Memory B cell (primary cell): ENCODE measurements around the gene GNG14.
"Not testable (repeated sequence)": the region's sequence is repeated elsewhere in the genome, so short reads cannot be mapped to it uniquely, and the experiment has no call there.

Experiments used
- ATAC-seq: fragments of 150-1000 bp; cut with Tn5 transposase; 2 replicates; pipeline ENCODE4 v1.10.0; 2021; ENCODE audit warnings: low read depth, mild to moderate bottlenecking, moderate library complexity
- DNase-seq, 2 donors: peaks; one replicate each; pipeline ENCODE4 v3.0.0; 2022; ENCODE audit warnings: low spot score in 2 of 2
- H3K27ac Mint-ChIP-seq: one replicate; pipeline ENCODE4 v1.8.0; 2022; ENCODE audit warnings: mild to moderate bottlenecking, moderate library complexity, mixed read lengths
- H3K27me3 Mint-ChIP-seq: one replicate; pipeline ENCODE4 v1.8.0; 2022; ENCODE audit warnings: mixed read lengths
- H3K36me3 Mint-ChIP-seq: one replicate; pipeline ENCODE4 v1.8.0; 2022; ENCODE audit warnings: mild to moderate bottlenecking, mixed read lengths
- H3K4me1 Mint-ChIP-seq: one replicate; pipeline ENCODE4 v1.8.0; 2022; ENCODE audit warnings: mixed read lengths
- H3K4me3 Mint-ChIP-seq: one replicate; pipeline ENCODE4 v1.8.0; 2022; ENCODE audit warnings: mild to moderate bottlenecking, moderate library complexity, mixed read lengths
- H3K9me3 Mint-ChIP-seq: one replicate; pipeline ENCODE4 v1.8.0; 2022; ENCODE audit warnings: mixed read lengths

The GNG14 gene

DNA sequence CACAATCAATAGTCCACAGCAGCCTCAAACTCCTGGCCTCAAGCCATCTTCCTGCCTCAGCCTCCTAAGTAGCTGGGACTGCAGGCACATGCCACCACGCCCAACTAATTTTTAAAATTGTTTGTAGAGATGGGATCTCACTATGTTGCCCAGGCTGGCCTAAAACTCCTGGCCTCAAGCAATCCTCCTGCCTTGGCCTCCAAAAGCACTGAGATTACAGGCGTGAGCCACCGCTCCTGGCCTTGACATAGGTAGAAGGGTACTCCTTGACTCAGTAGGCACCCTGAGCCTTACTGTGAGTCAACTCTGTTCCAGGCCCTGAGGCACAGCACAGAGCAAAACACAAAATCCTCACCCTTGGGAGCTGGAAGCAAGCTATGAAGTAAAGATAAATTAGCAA lies 28.1 kb downstream of the GNG14 start:
- H3K27me3 Mint-ChIP-seq: no peaks in the 10 kb centered on the region

DNA sequence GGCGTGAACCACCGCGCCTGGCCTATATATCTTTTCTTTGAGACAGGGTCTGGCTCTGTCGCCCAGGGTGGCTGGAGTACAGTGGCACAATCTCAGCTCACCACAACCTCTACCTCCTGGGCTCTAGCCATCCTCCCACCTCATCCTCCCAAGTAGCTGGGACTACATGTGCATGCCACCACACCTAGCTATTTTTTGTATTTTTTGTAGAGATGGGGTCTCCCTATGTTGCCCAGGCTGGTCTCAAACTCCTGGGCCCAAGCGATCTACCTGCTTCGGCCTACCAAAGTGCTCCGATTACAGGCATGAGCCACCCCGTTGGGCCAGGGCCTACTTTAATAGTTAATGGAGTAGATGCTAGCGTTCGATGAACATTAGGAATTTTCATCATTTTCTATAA lies 32.5 kb downstream of the GNG14 start:
- ATAC-seq (no peak), DNase-seq (no peak)
- Mint-ChIP-seq H3K4me1 (peaks cover 40% of the 10 kb centered on the region), H3K36me3 (peaks cover 3% of the 10 kb centered on the region), H3K9me3 (no peaks in the 10 kb centered on the region), H3K4me3 (peak overlapping the region; percentile 63), H3K27me3 (no peaks in the 10 kb centered on the region), H3K27ac (no peak overlapping the region)

More for the DNA sequence above, 28.1 kb downstream of the GNG14 start:
- H3K27ac Mint-ChIP-seq: no peak overlapping the region
- peaks cover 17% of the 10 kb centered on the region for H3K4me1 Mint-ChIP-seq
- no peak overlapping the region for H3K4me3 Mint-ChIP-seq
- no peaks in the 10 kb centered on the region for H3K9me3 Mint-ChIP-seq
- DNase-seq (no peak), ATAC-seq (no peak)
- H3K36me3 Mint-ChIP-seq: peaks cover 14% of the 10 kb centered on the region

DNA sequence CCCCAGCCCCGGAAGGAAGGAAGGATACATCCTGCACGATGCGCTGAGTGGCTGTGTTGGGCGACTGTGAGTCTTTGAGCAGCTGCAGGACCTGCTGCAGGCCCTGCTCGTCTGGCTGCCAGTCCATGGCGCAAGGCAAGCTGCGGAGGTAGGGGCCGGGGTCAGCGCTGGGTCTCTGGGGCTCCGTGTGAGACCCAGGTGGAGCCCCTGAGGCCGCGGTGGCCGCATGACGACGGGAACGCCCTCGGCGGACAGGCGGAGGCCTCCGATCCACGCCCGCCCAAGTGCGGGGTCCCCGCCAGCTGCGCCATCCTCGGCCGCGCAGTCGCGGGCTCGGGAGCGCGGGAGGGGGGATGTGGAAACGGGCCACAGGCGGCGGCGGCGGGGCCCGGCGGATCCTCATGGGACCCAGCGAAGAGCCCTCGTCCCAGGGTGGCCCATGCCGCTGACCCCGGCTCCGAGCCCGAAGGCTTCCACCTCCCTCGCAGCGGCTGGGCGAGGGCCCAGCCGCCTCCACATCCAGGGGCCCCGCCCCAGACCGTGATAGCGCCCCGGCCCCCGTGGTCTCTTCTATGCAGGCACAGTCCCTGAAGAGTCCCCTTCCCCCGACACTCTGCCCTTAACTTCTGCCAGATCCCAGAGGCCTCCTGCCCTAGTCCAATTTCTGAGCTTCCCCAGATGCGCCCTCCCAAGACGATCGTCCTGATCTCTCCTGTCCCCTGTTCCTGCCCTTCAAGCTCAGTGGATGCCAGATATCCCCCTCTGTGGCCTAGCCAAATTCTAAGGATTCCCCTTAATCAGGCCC lies 33.3 kb downstream of the GNG14 start:
- Mint-ChIP-seq H3K27ac (peak overlapping the region; percentile 91), H3K4me1 (peaks cover 40% of the 10 kb centered on the region), H3K27me3 (no peaks in the 10 kb centered on the region), H3K9me3 (no peaks in the 10 kb centered on the region), H3K4me3 (peak overlapping the region; percentile 94), H3K36me3 (peaks cover 3% of the 10 kb centered on the region)
- no peak for ATAC-seq
- DNase-seq: no peak

DNA sequence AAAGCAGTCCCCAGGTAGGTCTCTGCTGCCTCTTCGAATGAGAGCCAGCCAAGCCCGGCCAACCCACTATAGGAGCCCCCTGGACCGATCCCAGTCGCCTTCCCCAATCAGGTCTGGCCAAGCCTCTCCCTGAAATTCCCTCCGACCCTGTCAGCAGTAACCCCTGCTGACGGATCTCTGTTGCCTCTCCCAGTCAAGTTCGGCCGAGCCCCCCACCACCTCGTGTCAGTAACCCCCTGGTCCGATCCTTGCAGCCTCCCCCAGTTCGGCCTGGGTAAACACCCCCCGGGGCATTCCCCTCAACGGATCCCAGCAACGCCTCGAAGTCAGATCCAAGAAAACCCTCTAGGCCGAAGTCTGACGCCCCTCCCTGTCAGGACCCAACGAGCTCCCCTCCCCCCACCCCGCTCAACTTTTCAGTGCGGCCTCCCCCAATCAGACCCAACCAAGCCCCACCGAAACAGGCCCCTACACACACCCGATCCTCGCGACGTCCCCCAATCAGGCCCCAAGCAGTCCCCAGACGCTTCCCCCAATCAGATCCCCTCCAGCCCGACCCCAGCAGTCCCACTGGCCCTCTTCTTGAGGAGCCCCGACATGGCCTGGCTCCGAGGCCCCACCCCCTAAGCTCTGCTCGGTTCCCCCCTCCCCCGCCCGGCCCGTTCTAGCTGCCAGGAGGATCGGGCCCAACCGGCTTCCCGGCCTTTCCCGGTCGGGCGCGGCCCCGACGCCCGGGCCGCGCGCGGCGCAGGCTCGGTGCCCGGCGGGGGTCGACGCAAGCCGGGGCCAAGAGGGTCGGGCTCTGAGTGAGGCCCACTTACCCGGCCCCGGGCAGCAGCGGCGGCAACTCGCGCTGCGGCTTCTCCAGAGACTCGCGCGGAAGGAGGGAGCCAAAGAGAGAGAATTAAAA lies 34.1 kb downstream of the GNG14 start:
- Mint-ChIP-seq H3K4me1 (peaks cover 38% of the 10 kb centered on the region), H3K36me3 (peaks cover 3% of the 10 kb centered on the region), H3K27me3 (no peaks in the 10 kb centered on the region), H3K27ac (peak overlapping the region; percentile 91), H3K9me3 (no peaks in the 10 kb centered on the region), H3K4me3 (peak overlapping the region; percentile 94)
- DNase-seq (peak in 1 of 2 donors; percentile 47), ATAC-seq (peak; percentile 53)

DNA sequence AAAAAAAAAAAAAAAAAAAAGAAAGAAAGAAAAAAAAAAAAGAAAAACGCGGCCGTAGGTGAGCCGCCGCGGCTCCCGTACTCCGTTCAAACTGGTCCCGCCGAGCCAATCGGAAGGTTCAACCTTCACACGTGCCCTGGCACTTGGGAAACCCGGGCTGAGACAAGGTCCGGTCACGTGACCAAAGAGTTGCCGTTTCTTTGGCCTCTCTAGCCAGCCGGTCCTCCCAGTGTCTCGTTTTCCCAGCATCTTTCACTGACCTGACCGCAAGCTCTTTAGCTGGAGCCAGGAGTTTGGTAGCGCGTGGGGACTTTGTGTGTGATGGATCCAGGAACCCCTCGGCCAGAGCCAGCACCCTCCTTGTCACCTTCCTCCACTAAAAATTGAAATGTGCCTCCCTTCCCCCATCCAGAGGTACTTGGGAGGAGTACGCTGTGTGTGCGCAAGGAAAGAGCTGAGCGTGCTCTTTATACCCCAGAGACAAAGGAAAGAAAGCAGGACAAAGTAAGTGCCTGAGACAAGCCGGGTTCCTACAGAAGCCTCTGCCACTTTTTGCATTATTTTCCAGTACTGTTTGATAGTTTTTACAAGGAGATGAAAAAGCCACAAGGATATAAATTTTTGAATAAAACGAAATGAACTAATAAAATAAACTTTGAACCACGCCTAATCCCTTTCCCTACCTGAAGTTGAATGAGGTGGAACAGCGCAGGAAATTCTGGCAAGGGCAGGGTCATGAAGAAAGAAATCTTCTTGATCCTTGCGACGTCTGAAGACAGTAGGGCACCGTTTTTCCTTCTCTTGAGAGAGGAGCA lies 35.0 kb downstream of the GNG14 start:
- Mint-ChIP-seq H3K4me1 (peaks cover 38% of the 10 kb centered on the region), H3K36me3 (peaks cover 3% of the 10 kb centered on the region), H3K27ac (peak overlapping the region; percentile 91), H3K27me3 (no peaks in the 10 kb centered on the region), H3K4me3 (peak overlapping the region; percentile 88), H3K9me3 (no peaks in the 10 kb centered on the region)
- peak; percentile 81 to 87 for DNase-seq
- ATAC-seq: peak; percentile 91

DNA sequence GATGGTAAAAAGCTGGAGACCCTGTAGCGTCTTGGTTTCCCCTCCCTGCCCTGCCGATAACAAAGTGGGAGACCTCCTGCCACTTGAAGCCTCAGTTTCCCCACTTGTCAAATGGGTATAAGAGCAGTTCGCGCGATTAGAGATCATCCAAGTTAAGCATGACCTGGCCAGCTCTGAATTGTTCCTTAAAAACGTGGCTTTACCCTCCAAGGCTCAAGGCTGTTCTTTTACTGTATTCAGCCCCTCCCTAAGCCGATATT lies 35.5 kb downstream of the GNG14 start:
- peak overlapping the region; percentile 88 for H3K4me3 Mint-ChIP-seq
- no peaks in the 10 kb centered on the region for H3K27me3 Mint-ChIP-seq
- peaks cover 38% of the 10 kb centered on the region for H3K4me1 Mint-ChIP-seq
- H3K27ac Mint-ChIP-seq: peak overlapping the region; percentile 46
- ATAC-seq (no peak), DNase-seq (no peak)
- no peaks in the 10 kb centered on the region for H3K9me3 Mint-ChIP-seq
- H3K36me3 Mint-ChIP-seq: peaks cover 3% of the 10 kb centered on the region

DNA sequence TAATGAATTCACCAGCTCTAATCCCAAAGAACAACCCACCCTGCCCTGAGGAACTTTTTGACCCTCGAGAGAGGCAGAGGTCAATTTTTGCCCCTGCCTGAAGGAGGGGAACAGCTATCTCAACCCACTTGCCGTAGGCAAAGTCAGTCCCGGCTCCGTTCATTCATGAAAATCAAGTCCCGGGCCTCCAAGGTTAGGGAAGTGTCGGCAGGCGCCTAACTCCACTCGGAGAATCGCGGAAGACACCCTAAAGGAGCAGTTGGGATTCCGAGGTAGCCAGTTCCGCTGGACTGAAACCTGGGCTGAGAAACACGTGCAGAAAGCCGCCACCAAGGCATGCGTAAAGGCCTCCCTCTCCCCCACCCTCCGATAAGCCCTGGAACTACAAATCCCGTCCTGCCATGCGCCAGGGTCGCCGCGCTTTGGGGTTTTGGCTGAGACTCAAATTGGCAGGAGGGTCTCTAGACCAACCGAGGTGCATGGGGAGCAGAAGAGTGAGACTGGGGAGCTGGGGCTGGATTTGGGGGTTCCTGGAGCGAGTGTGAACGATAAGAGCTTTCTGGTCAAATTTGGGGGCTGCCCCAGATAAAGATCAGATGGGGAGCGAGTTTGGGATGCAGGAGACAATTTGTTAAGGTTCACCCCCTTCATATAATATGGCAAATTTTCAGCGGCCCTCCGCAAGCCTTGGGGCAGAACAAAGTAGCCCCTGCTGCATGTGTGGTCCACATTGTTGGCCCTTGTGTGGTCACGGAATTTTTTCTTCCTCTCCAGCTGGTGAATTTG lies 36.0 kb downstream of the GNG14 start, which contains the start of gene TNPO2:
TSS of gene TNPO2 (minus strand) at position 292 of the 786 bp plus-strand sequence. CDS start 2,955 bp downstream, outside the sequence.
- H3K27me3 Mint-ChIP-seq: no peaks in the 10 kb centered on the region
- peak; percentile 34 for ATAC-seq
- peak within 1 kb of the TSS; percentile 91 for H3K27ac Mint-ChIP-seq
- H3K4me3 Mint-ChIP-seq: peak within 1 kb of the TSS; percentile 88
- no peaks in the 10 kb centered on the region for H3K9me3 Mint-ChIP-seq
- peak; percentile 42 to 63 for DNase-seq
- H3K4me1 Mint-ChIP-seq: peaks cover 38% of the 10 kb centered on the region
- H3K36me3 Mint-ChIP-seq: no peaks in the 10 kb centered on the region

DNA sequence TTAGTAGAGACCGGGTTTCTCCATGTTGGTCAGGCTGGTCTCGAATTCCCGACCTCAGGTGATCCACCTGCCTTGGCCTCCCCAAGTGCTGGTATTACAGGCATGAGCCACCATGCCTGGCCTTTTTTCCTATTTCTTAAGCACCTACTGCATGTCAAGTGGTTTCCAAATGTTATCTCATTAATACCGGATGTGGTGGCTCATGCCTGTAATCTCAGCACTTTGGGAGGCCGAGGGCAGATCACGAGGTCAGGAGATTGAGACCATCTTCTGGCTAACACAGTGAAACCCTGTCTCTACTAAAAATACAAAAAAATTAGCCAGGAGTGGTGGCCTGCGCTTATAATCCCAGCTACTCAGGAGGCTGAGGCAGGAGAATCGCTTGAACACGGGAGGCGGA lies 37.8 kb downstream of the GNG14 start:
- not testable (repeated sequence) for ATAC-seq, H3K27me3 Mint-ChIP-seq, H3K36me3 Mint-ChIP-seq, H3K4me3 Mint-ChIP-seq, H3K9me3 Mint-ChIP-seq, H3K27ac Mint-ChIP-seq, DNase-seq
- peaks cover 46% of the 10 kb centered on the region for H3K4me1 Mint-ChIP-seq

DNA sequence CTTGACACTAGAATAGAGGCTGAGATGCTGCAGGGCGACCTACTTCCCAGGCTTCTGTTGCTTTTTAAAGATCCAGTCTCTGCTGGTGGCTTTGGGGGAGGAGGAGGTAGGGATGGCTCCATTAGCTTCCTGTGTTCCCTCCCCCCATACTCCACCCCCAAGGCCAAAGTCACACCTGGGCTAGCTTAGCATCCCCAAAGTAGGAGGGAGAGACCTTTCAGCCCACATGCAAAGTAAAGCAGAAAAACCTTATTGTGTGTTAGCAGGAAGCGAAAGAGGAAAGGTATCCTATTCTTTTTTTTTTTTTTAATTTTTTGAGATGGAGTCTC lies 39.2 kb downstream of the GNG14 start:
- no peak for DNase-seq
- Mint-ChIP-seq H3K4me1 (peaks cover 38% of the 10 kb centered on the region), H3K36me3 (peaks cover 10% of the 10 kb centered on the region), H3K27ac (no peak overlapping the region), H3K27me3 (no peaks in the 10 kb centered on the region), H3K4me3 (no peak overlapping the region), H3K9me3 (no peaks in the 10 kb centered on the region)
- ATAC-seq: no peak

DNA sequence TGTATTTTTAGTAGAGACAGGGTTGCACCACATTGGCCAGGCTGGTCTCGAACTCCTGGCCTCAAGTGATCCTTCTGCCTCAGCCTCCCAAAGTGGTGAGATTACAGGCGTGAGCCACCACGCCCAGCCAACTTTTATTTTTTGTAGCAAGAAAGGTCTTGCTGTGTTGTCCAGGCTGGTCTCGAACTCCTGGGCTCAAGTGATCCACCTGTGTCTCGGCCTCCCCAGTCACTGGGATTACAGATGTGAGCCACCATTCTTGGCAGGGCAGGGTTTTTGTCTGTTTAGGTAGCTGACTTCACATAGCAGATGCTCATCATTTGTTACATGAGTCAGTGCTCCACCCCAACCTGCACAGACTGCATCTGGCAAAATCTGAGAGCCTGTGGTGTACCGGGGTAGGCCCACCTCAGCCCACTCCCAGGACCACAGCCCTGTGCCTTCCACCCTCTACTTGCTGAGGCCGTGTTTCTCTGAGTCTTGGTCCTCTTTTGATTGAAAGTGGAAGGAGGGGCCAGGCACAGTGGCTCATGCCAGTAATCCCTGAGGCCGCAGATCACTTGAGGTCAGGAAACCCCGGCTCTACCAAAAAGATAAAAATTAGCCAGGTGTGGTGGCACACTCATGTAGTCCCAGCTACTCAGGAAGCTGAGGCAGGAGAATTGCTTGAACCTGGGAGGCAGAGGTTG lies 40.1 kb downstream of the GNG14 start:
- no peak overlapping the region for H3K27ac Mint-ChIP-seq
- no peaks in the 10 kb centered on the region for H3K9me3 Mint-ChIP-seq
- H3K36me3 Mint-ChIP-seq: peaks cover 13% of the 10 kb centered on the region
- H3K4me3 Mint-ChIP-seq: no peak overlapping the region
- DNase-seq (no peak), ATAC-seq (no peak)
- H3K27me3 Mint-ChIP-seq: no peaks in the 10 kb centered on the region
- H3K4me1 Mint-ChIP-seq: peaks cover 35% of the 10 kb centered on the region

DNA sequence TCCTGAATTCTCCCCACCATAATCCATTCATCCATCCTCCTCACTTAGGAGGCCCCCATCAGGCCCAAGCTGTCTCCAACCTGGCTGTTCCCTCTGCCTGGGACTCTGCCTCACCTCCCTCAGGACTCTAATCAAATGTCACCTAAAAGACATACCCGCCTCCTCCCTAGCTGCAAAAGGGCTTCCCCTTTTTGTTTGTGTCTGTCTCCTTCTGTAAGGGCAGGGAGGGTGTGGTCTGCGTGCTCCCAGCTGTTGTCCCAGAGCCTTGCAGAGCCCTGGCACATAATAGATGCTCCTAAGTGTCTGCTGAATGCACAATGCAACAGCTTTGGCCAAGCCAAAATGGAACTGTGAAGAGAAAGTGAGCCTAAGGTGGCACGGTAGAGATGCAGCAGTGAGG lies 42.3 kb downstream of the GNG14 start:
- Mint-ChIP-seq H3K4me3 (peak overlapping the region; percentile 76), H3K27ac (peak overlapping the region; percentile 84), H3K9me3 (no peaks in the 10 kb centered on the region), H3K27me3 (no peaks in the 10 kb centered on the region), H3K36me3 (peaks cover 15% of the 10 kb centered on the region), H3K4me1 (peaks cover 31% of the 10 kb centered on the region)
- ATAC-seq: peak; percentile 24
- DNase-seq: no peak

DNA sequence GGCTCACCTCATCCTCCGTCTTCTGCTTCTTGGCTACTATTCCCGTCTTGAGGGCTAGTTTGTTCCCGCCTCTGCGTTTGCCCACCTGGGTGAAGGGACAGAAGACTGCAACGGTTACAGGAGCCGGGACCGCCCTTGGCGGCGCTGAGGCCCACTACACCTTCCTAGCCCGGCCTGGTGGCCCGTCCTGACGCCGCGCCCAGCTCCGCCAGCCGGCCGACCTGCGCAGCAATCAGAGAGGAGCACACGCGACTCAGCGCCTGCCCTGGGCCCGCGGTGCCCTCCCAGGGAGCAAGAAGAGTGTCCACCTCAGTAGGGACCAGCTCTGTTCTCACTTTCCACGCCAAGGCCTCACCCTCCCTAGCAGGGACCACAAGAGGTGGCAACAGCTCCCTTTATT lies 43.5 kb downstream of the GNG14 start:
- Mint-ChIP-seq H3K36me3 (peaks cover 15% of the 10 kb centered on the region), H3K4me3 (no peak overlapping the region), H3K4me1 (peaks cover 31% of the 10 kb centered on the region), H3K27me3 (no peaks in the 10 kb centered on the region), H3K9me3 (no peaks in the 10 kb centered on the region), H3K27ac (no peak overlapping the region)
- ATAC-seq (no peak), DNase-seq (no peak)
